HCT116 (cell line): ENCODE data around the gene COPS6. TPM values are rescaled to one million over a fixed set of nuclear protein-coding genes. Genes with fewer than 3 reads are reported as not detected.

ENCODE experiments used
- ATAC-seq: fragments of 200-7000 bp; cut with Tn5 transposase; 2 replicates; pipeline ENCODE4 v1.9.1; 2020; ENCODE audit warnings: mild to moderate bottlenecking, moderate library complexity
- BruUV-seq: library from RNA; stranded (reverse); fragments of 400-500 nt; replicated peaks from 2 replicates; lab custom pipeline; 2021; lab: Mats Ljungman, UMichigan
- CTCF ChIA-PET: fragments of 300-600 bp; sonication (Branson Sonifier 250); formaldehyde crosslinking; loops from one replicate; lab custom pipeline; 2021; ENCODE audit warnings: antibody characterized with exemption; lab: Charles Lee
- POLR2A ChIA-PET: fragments of 300-600, 350-600 bp; sonication (Branson Sonifier 250); formaldehyde crosslinking; loops from one replicate; lab custom pipeline; 2021; ENCODE audit warnings: antibody characterized with exemption; lab: Charles Lee
- RAD21 ChIA-PET, 2 experiments: fragments of 300-600 bp; sonication (Branson Sonifier 250); formaldehyde crosslinking; loops; one replicate each; lab custom pipeline; 2023; ENCODE audit warnings: low total read pairs in 2 of 2; ENCODE audit not compliant: uncharacterized antibody in 2 of 2, unreplicated experiment in 2 of 2, low non-redundant PET in 1 of 2; lab: Charles Lee
- DNase-seq: peaks from one replicate; pipeline ENCODE4 v3.0.0-alpha.2; 2010; ENCODE audit warnings: low read depth, low spot score
- H2AFZ ChIP-seq: fragments of 200-600 bp; shearing (Covaris generic), sonication (generic); 2 replicates; pipeline ENCODE4 v1.6.1; 2017; ENCODE audit warnings: low read depth, mixed run types, mixed read lengths, antibody characterized with exemption, low read length; ENCODE audit not compliant: poor library complexity, severe bottlenecking
- H3K27ac ChIP-seq: 2 replicates; pipeline ENCODE4 v1.5.1; 2012; ENCODE audit warnings: low read depth, low read length
- H3K27me3 ChIP-seq: fragments of 200-600 bp; sonication (generic); 2 replicates; pipeline ENCODE4 v1.6.1; 2016; ENCODE audit warnings: mixed run types, low read length, mixed read lengths; ENCODE audit not compliant: insufficient read depth
- H3K36me3 ChIP-seq, 2 experiments: fragments of 200-500 bp in 1 of 2; fragments of 200-600 bp in 1 of 2; sonication (Bioruptor generic) in 1 of 2; sonication (generic) in 1 of 2; 2 replicates each; pipeline versions ENCODE4 v1.5.1 to v1.6.1; 2014 to 2016; ENCODE audit warnings: low read length in 2 of 2, inconsistent platforms in 1 of 2, mixed read lengths in 1 of 2, mixed run types in 1 of 2; ENCODE audit not compliant: insufficient read depth in 2 of 2, control insufficient read depth in 1 of 2
- H3K4me1 ChIP-seq, 2 experiments: fragments of 200-600 bp in 1 of 2; sonication (generic) in 1 of 2; 2 replicates each; pipeline versions ENCODE4 v1.5.1 to v1.6.1; 2012 to 2017; ENCODE audit warnings: low read length in 2 of 2, inconsistent platforms in 1 of 2, mild to moderate bottlenecking in 1 of 2, mixed read lengths in 1 of 2, mixed run types in 1 of 2, moderate library complexity in 1 of 2; ENCODE audit not compliant: insufficient read depth in 2 of 2, control insufficient read depth in 1 of 2
- H3K4me2 ChIP-seq: fragments of 200-600 bp; sonication (generic); 2 replicates; pipeline ENCODE4 v1.6.1; 2017; ENCODE audit warnings: mixed run types, low read length, mixed read lengths
- H3K4me3 ChIP-seq, 2 experiments: fragments of 200-600 bp in 1 of 2; sonication (generic) in 1 of 2; replicated peaks in 1 of 2; 2 replicates each; pipeline ENCODE4 v1.5.1; 2011 to 2016; ENCODE audit warnings: low read length in 2 of 2, control low read depth in 1 of 2, low read depth in 1 of 2, mild to moderate bottlenecking in 1 of 2, mixed read lengths in 1 of 2, mixed run types in 1 of 2
- H3K79me2 ChIP-seq: fragments of 200-600 bp; sonication (generic); 2 replicates; pipeline ENCODE4 v1.6.1; 2017; ENCODE audit warnings: mild to moderate bottlenecking, mixed run types, low read length, moderate library complexity, mixed read lengths; ENCODE audit not compliant: insufficient read depth
- H3K9ac ChIP-seq: fragments of 200-600 bp; sonication (generic); 2 replicates; pipeline ENCODE4 v1.6.1; 2016; ENCODE audit warnings: low read length, mixed read lengths
- H3K9me2 ChIP-seq: fragments of 200-600 bp; sonication (generic), shearing (Covaris generic); 2 replicates; pipeline ENCODE4 v1.6.1; 2017; ENCODE audit warnings: mixed run types, mild to moderate bottlenecking, moderate library complexity; ENCODE audit not compliant: insufficient read depth
- H3K9me3 ChIP-seq, 2 experiments: fragments of 200-500 bp in 1 of 2; fragments of 200-600 bp in 1 of 2; sonication (Bioruptor generic) in 1 of 2; sonication (generic) in 1 of 2; 2 replicates each; pipeline ENCODE4 v1.6.1; 2014 to 2017; ENCODE audit warnings: low read length in 2 of 2, mixed read lengths in 2 of 2, inconsistent platforms in 1 of 2, low read depth in 1 of 2, mild to moderate bottlenecking in 1 of 2, mixed run types in 1 of 2, moderate library complexity in 1 of 2; ENCODE audit not compliant: control insufficient read depth in 1 of 2, insufficient read depth in 1 of 2
- H4K20me1 ChIP-seq: fragments of 200-600 bp; sonication (generic), shearing (Covaris generic); 2 replicates; pipeline ENCODE4 v1.6.1; 2017; ENCODE audit warnings: mixed run types, mild to moderate bottlenecking, moderate library complexity; ENCODE audit not compliant: insufficient read depth
- CBX3 ChIP-seq: IDR thresholded peaks from 2 replicates; pipeline ENCODE4 v1.6.1; 2012; ENCODE audit warnings: low read depth
- EGR1 ChIP-seq: IDR thresholded peaks from 2 replicates; pipeline ENCODE4 v1.6.1; 2012; ENCODE audit warnings: low read depth
- ELF1 ChIP-seq: IDR thresholded peaks from 2 replicates; pipeline ENCODE4 v1.6.1; 2012; ENCODE audit warnings: low read depth, borderline replicate concordance
- EZH2phosphoT487 ChIP-seq: fragments of 200-600 bp; IDR thresholded peaks from 2 replicates; pipeline ENCODE4 v1.6.1; 2018; ENCODE audit warnings: antibody characterized with exemption, borderline replicate concordance
- FOSL1 ChIP-seq: IDR thresholded peaks from 2 replicates; pipeline ENCODE4 v1.6.1; 2012; ENCODE audit warnings: low read depth
- JUND ChIP-seq: IDR thresholded peaks from 2 replicates; pipeline ENCODE4 v1.6.1; 2012
- MAX ChIP-seq: IDR thresholded peaks from 2 replicates; pipeline ENCODE4 v1.6.1; 2012
- POLR2A ChIP-seq: IDR thresholded peaks from 2 replicates; pipeline ENCODE4 v1.7.0; 2011; ENCODE audit warnings: borderline replicate concordance; ENCODE audit not compliant: insufficient read depth, insufficient read length; ENCODE audit errors: extremely low read depth
- RAD21 ChIP-seq: IDR thresholded peaks from 2 replicates; pipeline ENCODE4 v1.6.1; 2012; ENCODE audit warnings: low read depth, mild to moderate bottlenecking
- SP1 ChIP-seq: IDR thresholded peaks from 2 replicates; pipeline ENCODE4 v1.6.1; 2012; ENCODE audit warnings: low read depth
- SRF ChIP-seq: IDR thresholded peaks from 2 replicates; pipeline ENCODE4 v1.6.1; 2012; ENCODE audit warnings: low read depth
- TCF7L2 ChIP-seq: IDR thresholded peaks from 2 replicates; pipeline ENCODE4 v1.7.0; 2011; ENCODE audit warnings: borderline replicate concordance, inconsistent platforms; ENCODE audit not compliant: insufficient read depth, insufficient read length; ENCODE audit errors: extremely low read depth
- YY1 ChIP-seq: IDR thresholded peaks from 2 replicates; pipeline ENCODE4 v1.6.1; 2011; ENCODE audit warnings: low read length, low read depth, moderate library complexity, mild to moderate bottlenecking; ENCODE audit not compliant: insufficient replicate concordance; ENCODE audit errors: extremely low read depth
- ZNF274 ChIP-seq: fragments of 200-500 bp; sonication (Bioruptor generic); IDR thresholded peaks from 2 replicates; pipeline ENCODE4 v1.6.1; 2014; ENCODE audit warnings: mild to moderate bottlenecking, low read depth, low read length, inconsistent platforms
- intact Hi-C: fragments of 100-400 bp; cut with micrococcal nuclease; formaldehyde crosslinking; loops from 2 replicates; pipeline ENCODE4 v1.10.0; 2022
- total RNA-seq: library from RNA; stranded (reverse); gene quantifications from one replicate; pipeline ENCODE4 v1.2.1, GENCODE V29; 2021; ENCODE audit not compliant: unreplicated experiment

The COPS6 gene
- total RNA-seq, 1 experiment from 2014 or later: 126 TPM

DNA sequence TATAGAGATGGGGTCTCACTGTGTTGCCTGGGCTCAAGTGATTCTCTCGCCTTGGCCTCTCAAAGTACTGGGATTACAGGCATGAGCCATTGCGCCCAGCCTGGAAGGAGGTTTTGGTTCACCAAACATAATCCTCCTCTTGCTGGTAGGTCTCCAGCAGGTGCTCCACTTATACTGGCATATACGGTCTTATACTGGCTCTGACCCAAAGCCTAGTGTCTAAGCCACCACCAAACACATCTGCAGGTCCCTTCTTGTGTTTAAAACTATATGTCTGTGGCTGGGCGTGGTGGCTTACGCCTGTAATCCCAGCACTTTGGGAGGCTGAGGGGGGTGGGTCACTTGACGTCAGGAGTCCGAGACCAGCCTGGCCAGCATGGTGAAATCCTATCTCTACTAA is 43.4 kb downstream of the COPS6 start:
- RAD21 ChIA-PET: interaction anchor here (0.9 to 1.6 kb wide), 1 partner anchor 275 kb away, joined by 3 to 7 read pairs; no protein-coding TSS in a partner anchor
- no TSS peak for BruUV-seq
- Histone ChIP-seq H3K9ac (no peak overlapping the region), H4K20me1 (no peaks in the 10 kb centered on the region), H3K9me3 (no peaks in the 10 kb centered on the region), H3K4me3 (no peak overlapping the region), H3K9me2 (no peaks in the 10 kb centered on the region), H3K4me2 (peak overlapping the region; percentile 6; the same call in 1 of the 2 replicates), H3K79me2 (no peaks in the 10 kb centered on the region), H3K27ac (no peak overlapping the region), H3K4me1 (peaks cover 29 to 39% of the 10 kb centered on the region in 2 experiments), H3K27me3 (no peaks in the 10 kb centered on the region), H2AFZ (no peak overlapping the region), H3K36me3 (no peaks in the 10 kb centered on the region)
- intact Hi-C loops: loop anchor here (1.0 to 5.0 kb wide), 3 partner anchors 85 to 275 kb away; no protein-coding TSS in a partner anchor
- ATAC-seq: no peak
- CTCF ChIA-PET: interaction anchor here (0.6 to 3.7 kb wide), 14 partner anchors 11 to 683 kb away, joined by 3 to 47 read pairs (median 4); partner anchors contain the start of genes AP4M1, GPC2, LAMTOR4 and MCM7
- POLR2A ChIA-PET: no interaction called here
- DNase-seq: no peak
- TF ChIP-seq MAX (no peak), POLR2A (no peak), ZNF274 (no peak), EZH2phosphoT487 (no peak), SP1 (no peak), TCF7L2 (no peak), YY1 (no peak), JUND (no peak), ELF1 (no peak), RAD21 (no peak), CBX3 (no peak), EGR1 (no peak), SRF (no peak), FOSL1 (no peak)
